ENCODE results near the gene LMOD1.

The LMOD1 gene

DNA sequence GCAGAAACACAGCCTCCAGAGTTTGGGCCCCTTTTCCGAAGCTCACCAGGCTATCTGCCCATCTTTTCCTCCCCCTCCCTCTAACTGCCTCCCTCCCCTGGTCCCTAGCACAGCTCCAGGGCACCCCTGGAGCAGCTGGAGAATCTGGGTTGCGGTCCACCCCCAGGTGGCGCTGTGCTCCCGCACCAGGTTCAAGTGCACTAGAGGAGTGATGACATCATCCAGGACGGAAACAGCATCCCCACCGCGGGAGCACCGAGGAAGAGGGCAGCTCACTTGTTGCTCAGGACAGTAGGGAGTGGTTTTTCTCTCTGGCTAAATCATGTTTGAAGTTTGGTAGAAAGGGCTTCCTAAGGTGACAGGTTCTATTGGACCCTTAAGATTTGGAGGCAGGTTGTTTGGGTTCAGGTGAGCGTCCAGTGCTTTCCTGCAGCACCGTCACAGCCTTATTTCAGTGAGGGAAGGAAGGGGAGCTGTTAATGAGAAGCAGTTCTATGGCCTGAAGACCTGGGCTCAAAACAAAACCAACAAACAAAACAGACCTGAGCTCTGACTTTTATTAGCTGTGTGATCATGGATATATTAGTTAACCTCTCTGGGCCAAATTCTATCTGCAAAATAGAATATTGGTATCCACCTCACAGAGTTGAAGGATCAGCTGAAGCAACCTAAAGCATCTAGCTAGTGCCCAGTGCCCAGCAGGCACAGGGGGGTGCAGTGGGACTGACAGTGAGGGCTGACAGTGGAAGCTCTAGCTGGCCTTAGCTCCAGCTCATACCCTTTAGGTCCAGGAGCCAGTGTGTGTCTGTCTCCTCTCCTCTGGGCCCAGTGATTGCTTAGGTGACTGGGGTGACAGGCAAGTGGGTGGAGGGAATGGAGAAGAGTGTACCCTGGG, 50.2 kb downstream of the LMOD1 start:
- H3K27me3 ChIP-seq (ENCODE audit: control insufficient read depth, insufficient read depth, low read length): no peaks in the 10 kb centered on the region
- H3K36me3 ChIP-seq (ENCODE audit: control insufficient read depth, insufficient read depth, low read length): no peaks in the 10 kb centered on the region
- no peak overlapping the region for H3K4me3 ChIP-seq (ENCODE audit: low read depth, low read length)
- no peaks in the 10 kb centered on the region for H3K9me3 ChIP-seq (ENCODE audit: control insufficient read depth, insufficient read depth, low read length)
- peaks cover 3% of the 10 kb centered on the region for H3K4me1 ChIP-seq (ENCODE audit: control insufficient read depth, insufficient read depth, low read length)
- no peak overlapping the region for H3K9ac ChIP-seq (ENCODE audit: low read depth, low read length)

DNA sequence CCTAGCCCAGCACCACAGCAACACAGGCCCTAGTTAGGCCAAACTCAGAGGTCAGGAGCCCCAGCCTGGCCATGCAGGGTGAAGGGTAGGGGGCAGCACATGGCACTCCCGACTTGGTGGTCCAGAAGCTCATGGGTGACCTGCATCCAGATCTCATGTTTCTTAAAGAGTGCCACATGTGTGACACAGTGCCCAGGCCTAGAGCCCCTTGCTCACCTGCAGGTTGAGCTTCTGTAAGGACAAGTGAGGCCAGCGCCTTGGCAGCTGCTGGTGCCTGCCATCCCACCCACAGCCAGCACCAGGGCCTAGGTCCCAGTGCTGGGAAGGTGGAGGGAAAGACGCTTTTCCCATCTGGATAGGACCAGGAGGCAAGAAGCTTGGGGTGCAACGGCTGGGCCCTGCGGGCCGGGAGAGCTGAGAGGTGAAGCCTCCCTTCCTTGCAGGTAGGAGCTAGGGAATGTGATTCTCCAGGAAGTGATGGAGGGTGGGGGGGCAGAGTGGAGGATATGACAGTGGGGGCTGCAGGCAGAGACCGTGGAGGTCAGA, 51.2 kb downstream of the LMOD1 start:
- Histone ChIP-seq H3K4me1 (ENCODE audit: control insufficient read depth, insufficient read depth, low read length) (peaks cover 3% of the 10 kb centered on the region), H3K4me3 (ENCODE audit: low read depth, low read length) (no peak overlapping the region), H3K36me3 (ENCODE audit: control insufficient read depth, insufficient read depth, low read length) (peaks cover 4% of the 10 kb centered on the region), H3K27me3 (ENCODE audit: control insufficient read depth, insufficient read depth, low read length) (peaks cover 4% of the 10 kb centered on the region), H3K9me3 (ENCODE audit: control insufficient read depth, insufficient read depth, low read length) (no peaks in the 10 kb centered on the region), H3K9ac (ENCODE audit: low read depth, low read length) (no peak overlapping the region)

- no peak overlapping the region for H3K4me3 ChIP-seq (ENCODE audit: low read depth, low read length)
- no peaks in the 10 kb centered on the region for H3K9me3 ChIP-seq (ENCODE audit: control insufficient read depth, insufficient read depth, low read length)
- H3K36me3 ChIP-seq (ENCODE audit: control insufficient read depth, insufficient read depth, low read length): peaks cover 4% of the 10 kb centered on the region
- H3K9ac ChIP-seq (ENCODE audit: low read depth, low read length): no peak overlapping the region
- H3K27me3 ChIP-seq (ENCODE audit: control insufficient read depth, insufficient read depth, low read length): peaks cover 10% of the 10 kb centered on the region
- peaks cover 5% of the 10 kb centered on the region for H3K4me1 ChIP-seq (ENCODE audit: control insufficient read depth, insufficient read depth, low read length)
These were observed 51.8 kb downstream of the LMOD1 start for GRCh38 chr1:201894343-201895119.

- H3K27me3 ChIP-seq (ENCODE audit: control insufficient read depth, insufficient read depth, low read length): peaks cover 16% of the 10 kb centered on the region
- no peak overlapping the region for H3K4me3 ChIP-seq (ENCODE audit: low read depth, low read length)
- H3K36me3 ChIP-seq (ENCODE audit: control insufficient read depth, insufficient read depth, low read length): peaks cover 4% of the 10 kb centered on the region
- no peaks in the 10 kb centered on the region for H3K9me3 ChIP-seq (ENCODE audit: control insufficient read depth, insufficient read depth, low read length)
- peaks cover 7% of the 10 kb centered on the region for H3K4me1 ChIP-seq (ENCODE audit: control insufficient read depth, insufficient read depth, low read length)
- no peak overlapping the region for H3K9ac ChIP-seq (ENCODE audit: low read depth, low read length)
These were observed 52.9 kb downstream of the LMOD1 start for GRCh38 chr1:201893431-201893830.

DNA sequence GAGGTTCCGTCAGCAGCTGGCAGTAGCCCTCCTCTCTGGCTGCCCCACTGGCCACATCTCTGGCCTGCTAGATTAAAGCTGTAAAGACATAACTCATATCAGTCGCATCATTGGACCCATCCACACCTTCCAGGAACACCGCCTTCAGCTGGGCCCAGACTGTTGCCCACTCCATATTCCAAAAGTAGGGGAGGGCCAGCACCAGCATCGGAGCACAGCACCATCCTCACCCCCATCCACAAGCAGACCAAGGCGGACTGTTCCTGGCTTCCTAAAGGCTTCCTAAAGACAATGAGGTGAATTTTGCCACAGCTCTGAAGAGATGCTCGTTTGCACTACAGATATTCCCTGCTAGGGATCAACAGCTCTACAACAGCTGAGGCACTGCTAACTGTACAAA, 54.1 kb downstream of the LMOD1 start:
- peaks cover 4% of the 10 kb centered on the region for H3K36me3 ChIP-seq (ENCODE audit: control insufficient read depth, insufficient read depth, low read length)
- peaks cover 25% of the 10 kb centered on the region for H3K27me3 ChIP-seq (ENCODE audit: control insufficient read depth, insufficient read depth, low read length)

GRCh38 chr1:201891451-201892045, 54.8 kb downstream of the LMOD1 start:
- Histone ChIP-seq H3K4me1 (ENCODE audit: control insufficient read depth, insufficient read depth, low read length) (peaks cover 12% of the 10 kb centered on the region), H3K36me3 (ENCODE audit: control insufficient read depth, insufficient read depth, low read length) (peaks cover 4% of the 10 kb centered on the region), H3K9me3 (ENCODE audit: control insufficient read depth, insufficient read depth, low read length) (no peaks in the 10 kb centered on the region), H3K4me3 (ENCODE audit: low read depth, low read length) (no peak overlapping the region), H3K27me3 (ENCODE audit: control insufficient read depth, insufficient read depth, low read length) (peaks cover 30% of the 10 kb centered on the region), H3K9ac (ENCODE audit: low read depth, low read length) (no peak overlapping the region)

More for the DNA sequence above, 54.1 kb downstream of the LMOD1 start:
- Histone ChIP-seq H3K4me1 (ENCODE audit: control insufficient read depth, insufficient read depth, low read length) (peaks cover 12% of the 10 kb centered on the region), H3K9ac (ENCODE audit: low read depth, low read length) (no peak overlapping the region), H3K9me3 (ENCODE audit: control insufficient read depth, insufficient read depth, low read length) (no peaks in the 10 kb centered on the region), H3K4me3 (ENCODE audit: low read depth, low read length) (no peak overlapping the region)

GRCh38 chr1:201890806-201891450, 55.4 kb downstream of the LMOD1 start:
- Histone ChIP-seq H3K9me3 (ENCODE audit: control insufficient read depth, insufficient read depth, low read length) (no peaks in the 10 kb centered on the region), H3K4me1 (ENCODE audit: control insufficient read depth, insufficient read depth, low read length) (peaks cover 9% of the 10 kb centered on the region), H3K36me3 (ENCODE audit: control insufficient read depth, insufficient read depth, low read length) (peaks cover 4% of the 10 kb centered on the region), H3K9ac (ENCODE audit: low read depth, low read length) (no peak overlapping the region), H3K27me3 (ENCODE audit: control insufficient read depth, insufficient read depth, low read length) (peaks cover 30% of the 10 kb centered on the region), H3K4me3 (ENCODE audit: low read depth, low read length) (no peak overlapping the region)

GRCh38 chr1:201890223-201890622, 56.1 kb downstream of the LMOD1 start:
- Histone ChIP-seq H3K9me3 (ENCODE audit: control insufficient read depth, insufficient read depth, low read length) (no peaks in the 10 kb centered on the region), H3K27me3 (ENCODE audit: control insufficient read depth, insufficient read depth, low read length) (peaks cover 30% of the 10 kb centered on the region), H3K9ac (ENCODE audit: low read depth, low read length) (no peak overlapping the region), H3K4me1 (ENCODE audit: control insufficient read depth, insufficient read depth, low read length) (peaks cover 9% of the 10 kb centered on the region), H3K4me3 (ENCODE audit: low read depth, low read length) (no peak overlapping the region), H3K36me3 (ENCODE audit: control insufficient read depth, insufficient read depth, low read length) (peaks cover 4% of the 10 kb centered on the region)

GRCh38 chr1:201889090-201889968, 57.0 kb downstream of the LMOD1 start:
- Histone ChIP-seq H3K4me1 (ENCODE audit: control insufficient read depth, insufficient read depth, low read length) (peaks cover 9% of the 10 kb centered on the region), H3K9ac (ENCODE audit: low read depth, low read length) (peak overlapping the region; percentile 79)

GRCh38 chr1:201888282-201889089, 57.9 kb downstream of the LMOD1 start, which contains the start of gene SHISA4:
Gene SHISA4, plus strand, starts transcription at chr1:201888898. Its CDS starts 97 bp downstream, at chr1:201888995.
- Histone ChIP-seq H3K4me3 (ENCODE audit: low read depth, low read length) (peak within 1 kb of the TSS; percentile 87), H3K36me3 (ENCODE audit: control insufficient read depth, insufficient read depth, low read length) (peaks cover 4% of the 10 kb centered on the region), H3K9ac (ENCODE audit: low read depth, low read length) (peak within 1 kb of the TSS; percentile 79), H3K27me3 (ENCODE audit: control insufficient read depth, insufficient read depth, low read length) (peaks cover 30% of the 10 kb centered on the region), H3K9me3 (ENCODE audit: control insufficient read depth, insufficient read depth, low read length) (no peaks in the 10 kb centered on the region), H3K4me1 (ENCODE audit: control insufficient read depth, insufficient read depth, low read length) (peaks cover 9% of the 10 kb centered on the region)

More at GRCh38 chr1:201889090-201889968, 57.0 kb downstream of the LMOD1 start:
- peak overlapping the region; percentile 87 for H3K4me3 ChIP-seq (ENCODE audit: low read depth, low read length)
- H3K36me3 ChIP-seq (ENCODE audit: control insufficient read depth, insufficient read depth, low read length): peaks cover 4% of the 10 kb centered on the region
- peaks cover 30% of the 10 kb centered on the region for H3K27me3 ChIP-seq (ENCODE audit: control insufficient read depth, insufficient read depth, low read length)
- no peaks in the 10 kb centered on the region for H3K9me3 ChIP-seq (ENCODE audit: control insufficient read depth, insufficient read depth, low read length)
